ENCODE measurements around the gene LRRC26.

The LRRC26 gene

DNA sequence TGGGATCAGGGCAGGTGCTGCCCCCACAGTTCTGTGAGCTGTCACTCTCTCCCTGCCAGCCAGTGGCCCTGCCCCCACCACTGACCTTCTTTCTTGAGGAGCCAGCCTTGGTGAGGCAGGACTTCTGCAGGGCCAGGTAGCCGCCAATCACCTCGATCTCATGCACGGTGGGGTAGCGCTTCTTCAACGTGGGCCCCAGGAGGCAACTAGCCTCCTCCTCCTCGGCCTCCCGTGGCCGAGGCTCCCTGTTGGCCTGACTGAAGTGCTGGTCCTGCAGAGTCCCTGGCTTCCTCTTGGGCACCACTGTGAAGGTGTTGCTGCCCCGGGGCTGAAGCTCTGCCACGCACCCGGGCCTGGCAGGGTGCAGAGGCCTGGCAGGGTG is 29.0 kb upstream of the LRRC26 start:
- TF ChIP-seq SPI1 (IDR thresholded peaks at IDR 0.05; ENCODE audit: borderline replicate concordance, low read depth), result no peak
- no peak for TF ChIP-seq GABPA (IDR thresholded peaks at IDR 0.05; ENCODE audit: low read depth)
- no peak for TF ChIP-seq POLR2AphosphoS5 (IDR thresholded peaks at IDR 0.05; ENCODE audit: low read depth)
- TF ChIP-seq, protein P1, sequence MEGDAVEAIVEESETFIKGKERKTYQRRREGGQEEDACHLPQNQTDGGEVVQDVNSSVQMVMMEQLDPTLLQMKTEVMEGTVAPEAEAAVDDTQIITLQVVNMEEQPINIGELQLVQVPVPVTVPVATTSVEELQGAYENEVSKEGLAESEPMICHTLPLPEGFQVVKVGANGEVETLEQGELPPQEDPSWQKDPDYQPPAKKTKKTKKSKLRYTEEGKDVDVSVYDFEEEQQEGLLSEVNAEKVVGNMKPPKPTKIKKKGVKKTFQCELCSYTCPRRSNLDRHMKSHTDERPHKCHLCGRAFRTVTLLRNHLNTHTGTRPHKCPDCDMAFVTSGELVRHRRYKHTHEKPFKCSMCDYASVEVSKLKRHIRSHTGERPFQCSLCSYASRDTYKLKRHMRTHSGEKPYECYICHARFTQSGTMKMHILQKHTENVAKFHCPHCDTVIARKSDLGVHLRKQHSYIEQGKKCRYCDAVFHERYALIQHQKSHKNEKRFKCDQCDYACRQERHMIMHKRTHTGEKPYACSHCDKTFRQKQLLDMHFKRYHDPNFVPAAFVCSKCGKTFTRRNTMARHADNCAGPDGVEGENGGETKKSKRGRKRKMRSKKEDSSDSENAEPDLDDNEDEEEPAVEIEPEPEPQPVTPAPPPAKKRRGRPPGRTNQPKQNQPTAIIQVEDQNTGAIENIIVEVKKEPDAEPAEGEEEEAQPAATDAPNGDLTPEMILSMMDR (IDR thresholded peaks at IDR 0.05; ENCODE audit: insufficient read depth, low read length), result no peak
- TF ChIP-seq, protein P2, sequence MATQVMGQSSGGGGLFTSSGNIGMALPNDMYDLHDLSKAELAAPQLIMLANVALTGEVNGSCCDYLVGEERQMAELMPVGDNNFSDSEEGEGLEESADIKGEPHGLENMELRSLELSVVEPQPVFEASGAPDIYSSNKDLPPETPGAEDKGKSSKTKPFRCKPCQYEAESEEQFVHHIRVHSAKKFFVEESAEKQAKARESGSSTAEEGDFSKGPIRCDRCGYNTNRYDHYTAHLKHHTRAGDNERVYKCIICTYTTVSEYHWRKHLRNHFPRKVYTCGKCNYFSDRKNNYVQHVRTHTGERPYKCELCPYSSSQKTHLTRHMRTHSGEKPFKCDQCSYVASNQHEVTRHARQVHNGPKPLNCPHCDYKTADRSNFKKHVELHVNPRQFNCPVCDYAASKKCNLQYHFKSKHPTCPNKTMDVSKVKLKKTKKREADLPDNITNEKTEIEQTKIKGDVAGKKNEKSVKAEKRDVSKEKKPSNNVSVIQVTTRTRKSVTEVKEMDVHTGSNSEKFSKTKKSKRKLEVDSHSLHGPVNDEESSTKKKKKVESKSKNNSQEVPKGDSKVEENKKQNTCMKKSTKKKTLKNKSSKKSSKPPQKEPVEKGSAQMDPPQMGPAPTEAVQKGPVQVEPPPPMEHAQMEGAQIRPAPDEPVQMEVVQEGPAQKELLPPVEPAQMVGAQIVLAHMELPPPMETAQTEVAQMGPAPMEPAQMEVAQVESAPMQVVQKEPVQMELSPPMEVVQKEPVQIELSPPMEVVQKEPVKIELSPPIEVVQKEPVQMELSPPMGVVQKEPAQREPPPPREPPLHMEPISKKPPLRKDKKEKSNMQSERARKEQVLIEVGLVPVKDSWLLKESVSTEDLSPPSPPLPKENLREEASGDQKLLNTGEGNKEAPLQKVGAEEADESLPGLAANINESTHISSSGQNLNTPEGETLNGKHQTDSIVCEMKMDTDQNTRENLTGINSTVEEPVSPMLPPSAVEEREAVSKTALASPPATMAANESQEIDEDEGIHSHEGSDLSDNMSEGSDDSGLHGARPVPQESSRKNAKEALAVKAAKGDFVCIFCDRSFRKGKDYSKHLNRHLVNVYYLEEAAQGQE (IDR thresholded peaks at IDR 0.05; ENCODE audit: insufficient replicate concordance, low read depth), result no peak
- no peak for DNase-seq (ENCODE audit: low read depth in 1 of 2, low spot score in 1 of 2)
- Histone ChIP-seq H3K4me3 (replicated peaks; ENCODE audit: insufficient read depth, low read length) (no peak overlapping the region; the same call in 1 of the 2 replicates), H3K27ac (replicated peaks) (no peak overlapping the region), H3K27me3 (ENCODE audit: insufficient read depth, poor library complexity, severe bottlenecking) (no peaks in the 10 kb centered on the region)

DNA sequence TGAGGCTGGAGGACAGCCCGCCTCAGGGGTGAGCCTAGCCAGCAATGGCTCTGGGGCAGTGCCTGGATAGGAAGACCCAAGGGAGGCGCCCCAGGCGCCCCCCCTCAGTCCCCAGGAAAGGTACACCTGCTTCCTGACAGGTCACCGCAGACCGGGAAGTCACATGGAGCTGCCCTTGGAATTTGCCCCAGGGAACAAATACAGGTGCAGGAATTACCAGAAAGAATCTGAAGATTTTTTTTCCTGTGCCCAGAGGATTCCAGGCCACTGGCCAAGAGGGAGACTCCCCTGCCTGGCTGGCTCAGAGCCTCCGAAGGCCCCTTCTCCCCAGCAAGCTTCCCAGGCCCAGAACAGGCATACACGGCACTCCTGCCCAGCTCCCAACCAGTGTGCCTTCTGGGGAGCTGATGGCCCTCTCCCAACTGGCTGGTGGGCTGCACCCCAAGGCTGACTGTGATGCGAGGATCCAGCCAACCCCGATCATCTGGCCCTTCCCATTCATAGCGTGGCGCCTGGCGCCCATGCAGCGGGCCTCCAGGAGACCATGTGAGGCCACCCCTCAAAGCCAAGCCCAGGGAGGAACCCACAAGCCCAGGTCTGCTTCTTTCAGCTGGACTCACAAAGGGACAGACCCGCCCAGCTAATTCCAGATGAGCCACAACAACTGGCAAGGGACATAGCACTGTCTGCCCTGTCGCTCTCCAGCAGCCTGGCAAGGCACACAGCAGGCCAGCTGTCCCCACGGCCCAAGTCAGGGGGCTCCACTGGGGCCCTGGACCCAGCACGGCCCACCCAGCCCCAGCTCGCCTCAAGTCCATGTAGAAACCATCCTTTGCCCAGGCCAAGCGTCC is 28.4 kb upstream of the LRRC26 start:
- no peak overlapping the region for H3K4me3 ChIP-seq (replicated peaks; ENCODE audit: insufficient read depth, low read length)

DNA sequence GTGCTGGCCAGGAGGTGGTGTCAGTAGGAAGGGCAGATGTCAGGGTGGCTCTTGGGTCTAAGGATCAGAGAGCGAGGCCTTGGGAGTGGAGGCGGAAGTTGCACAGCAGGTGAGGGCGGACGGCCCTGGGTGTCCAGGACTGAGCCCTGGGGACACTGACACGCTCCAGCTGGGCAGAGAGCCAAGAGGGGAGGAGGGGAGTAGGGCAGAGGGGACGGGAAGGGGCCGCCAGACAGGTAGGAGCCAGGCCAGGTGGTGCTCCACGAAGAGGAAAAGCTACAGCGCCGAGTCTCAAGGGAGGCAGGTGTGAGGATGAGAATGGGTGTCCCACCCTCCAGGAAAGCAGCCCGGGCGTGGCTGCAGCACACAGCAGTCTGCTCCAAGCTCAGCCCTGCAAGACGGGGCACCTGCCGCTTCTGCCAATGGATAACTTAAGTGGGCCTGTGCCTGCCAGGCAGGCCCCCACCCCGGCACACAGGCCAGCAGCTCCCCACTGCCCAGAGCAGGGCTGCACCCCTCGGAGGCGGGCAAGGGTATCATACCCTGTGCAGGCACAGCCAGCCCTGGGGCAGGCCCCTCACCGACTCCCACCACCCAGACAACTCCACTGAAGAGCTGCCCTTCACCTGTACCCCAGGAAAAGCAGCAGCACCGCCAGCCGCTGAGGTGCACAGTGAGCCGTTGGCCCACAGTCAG is 25.8 kb upstream of the LRRC26 start:
- Histone ChIP-seq H3K4me3 (replicated peaks; ENCODE audit: insufficient read depth, low read length) (no peak overlapping the region), H3K27me3 (ENCODE audit: insufficient read depth, poor library complexity, severe bottlenecking) (no peaks in the 10 kb centered on the region), H3K27ac (replicated peaks) (no peak overlapping the region)
- DNase-seq (ENCODE audit: low read depth in 1 of 2, low spot score in 1 of 2), result no peak
- TF ChIP-seq, protein P1 (IDR thresholded peaks at IDR 0.05; ENCODE audit: insufficient read depth, low read length), result no peak
- TF ChIP-seq SPI1 (IDR thresholded peaks at IDR 0.05; ENCODE audit: borderline replicate concordance, low read depth) (no peak), POLR2AphosphoS5 (IDR thresholded peaks at IDR 0.05; ENCODE audit: low read depth) (no peak), GABPA (IDR thresholded peaks at IDR 0.05; ENCODE audit: low read depth) (no peak)
- TF ChIP-seq, protein P2 (IDR thresholded peaks at IDR 0.05; ENCODE audit: insufficient replicate concordance, low read depth), result no peak

More for the DNA sequence above, 28.4 kb upstream of the LRRC26 start:
- DNase-seq (ENCODE audit: low read depth in 1 of 2, low spot score in 1 of 2), result no peak
- Histone ChIP-seq H3K27me3 (ENCODE audit: insufficient read depth, poor library complexity, severe bottlenecking) (no peaks in the 10 kb centered on the region), H3K27ac (replicated peaks) (no peak overlapping the region)
- TF ChIP-seq, protein P1 (IDR thresholded peaks at IDR 0.05; ENCODE audit: insufficient read depth, low read length), result no peak
- no peak for TF ChIP-seq POLR2AphosphoS5 (IDR thresholded peaks at IDR 0.05; ENCODE audit: low read depth)
- TF ChIP-seq GABPA (IDR thresholded peaks at IDR 0.05; ENCODE audit: low read depth), result no peak
- no peak for TF ChIP-seq SPI1 (IDR thresholded peaks at IDR 0.05; ENCODE audit: borderline replicate concordance, low read depth)
- TF ChIP-seq, protein P2 (IDR thresholded peaks at IDR 0.05; ENCODE audit: insufficient replicate concordance, low read depth), result no peak

Measured in HL-60 (cell line).